HepG2 (cell line): ENCODE results near the gene GRAMD2A. TPM values are rescaled to one million over a fixed set of nuclear protein-coding genes. Genes with fewer than 3 reads are reported as not detected.

Source experiments
- CHD4 ChIP-seq: fragments of 200-600 bp; sonication (generic); IDR thresholded peaks from 2 replicates; pipeline ENCODE4 v1.7.0; 2017; ENCODE audit warnings: mild to moderate bottlenecking, low read length, borderline replicate concordance
- HNF4A ChIP-seq: sonication (generic); formaldehyde crosslinking; IDR thresholded peaks from 2 replicates; pipeline ENCODE4 v1.4.0; 2020; ENCODE audit warnings: missing genetic modification reagents
- MIXL1 ChIP-seq: IDR thresholded peaks from 2 replicates; pipeline ENCODE4 v1.6.1; 2016
- NR2F6 ChIP-seq, 2 experiments: IDR thresholded peaks; 2 replicates each; pipeline ENCODE4 v1.6.1; 2016; ENCODE audit warnings: antibody characterized with exemption in 1 of 2, mild to moderate bottlenecking in 1 of 2
- PAWR ChIP-seq: sonication (generic); formaldehyde crosslinking; IDR thresholded peaks from 2 replicates; pipeline ENCODE4 v1.4.0; 2020; ENCODE audit warnings: missing genetic modification reagents, mild to moderate bottlenecking, borderline replicate concordance
- PHF21A ChIP-seq: sonication (generic); formaldehyde crosslinking; IDR thresholded peaks from 2 replicates; pipeline ENCODE4 v1.5.0; 2020; ENCODE audit warnings: mild to moderate bottlenecking, missing genetic modification reagents
- SMAD1 ChIP-seq: sonication (generic); formaldehyde crosslinking; IDR thresholded peaks from 2 replicates; pipeline ENCODE4 v1.4.0; 2020; ENCODE audit warnings: missing genetic modification reagents, low read depth, mild to moderate bottlenecking, borderline replicate concordance
- STAG1 ChIP-seq: sonication (generic); formaldehyde crosslinking; IDR thresholded peaks from 2 replicates; pipeline ENCODE4 v1.4.0; 2020; ENCODE audit warnings: missing genetic modification reagents
- YEATS4 ChIP-seq: sonication (generic); formaldehyde crosslinking; IDR thresholded peaks from 2 replicates; pipeline ENCODE4 v1.4.0; 2020; ENCODE audit warnings: missing genetic modification reagents, borderline replicate concordance
- ZNF558 ChIP-seq: sonication (generic); formaldehyde crosslinking; IDR thresholded peaks from 2 replicates; pipeline ENCODE4 v1.9.0; 2022; ENCODE audit warnings: mild to moderate bottlenecking, missing genetic modification reagents, borderline replicate concordance
- ZNF720 ChIP-seq: sonication (generic); formaldehyde crosslinking; IDR thresholded peaks from 2 replicates; pipeline ENCODE4 v1.4.0; 2020; ENCODE audit warnings: missing genetic modification reagents
- ZNF770 ChIP-seq: sonication (generic); formaldehyde crosslinking; IDR thresholded peaks from 2 replicates; pipeline ENCODE4 v1.5.0; 2020; ENCODE audit warnings: mild to moderate bottlenecking, missing genetic modification reagents
- ZNF773 ChIP-seq: sonication (generic); formaldehyde crosslinking; IDR thresholded peaks from 2 replicates; pipeline ENCODE4 v1.4.0; 2020; ENCODE audit warnings: missing genetic modification reagents, borderline replicate concordance
- polyA plus RNA-seq, 8 experiments: library from polyadenylated mRNA; depleted of rRNA in 3 of 8; stranded (reverse) in 7 of 8; unstranded in 1 of 8; fragments of >200 nt; fragmentation: Illumina TruSeq in 4 of 8; extraction: Trizol in 4 of 8; gene quantifications; 2 replicates each; pipeline versions ENCODE4 v1.2.1 to v1.2.3, GENCODE V29; 2011 to 2016; ENCODE audit warnings: low read depth in 4 of 8, missing spikeins in 1 of 8, mixed read lengths in 1 of 8; ENCODE audit not compliant: insufficient read depth in 1 of 8
- total RNA-seq, 5 experiments: library from RNA; depleted of rRNA; stranded (reverse); fragments of >200 nt; fragmentation: Illumina TruSeq; extraction: Trizol; gene quantifications; 2 replicates each; pipeline ENCODE4 v1.2.3, GENCODE V29; 2016; ENCODE audit warnings: low read depth in 1 of 5
- TF ChIP-seq, protein P1 (sequence below): sonication (generic); formaldehyde crosslinking; IDR thresholded peaks from 2 replicates; pipeline ENCODE4 v1.5.0; 2020; ENCODE audit warnings: mild to moderate bottlenecking, missing genetic modification reagents, moderate library complexity
- TF ChIP-seq, protein P2 (sequence below): IDR thresholded peaks from 2 replicates; pipeline ENCODE4 v1.6.1; 2016; ENCODE audit warnings: control low read depth
- TF ChIP-seq, protein P3 (sequence below): sonication (generic); formaldehyde crosslinking; IDR thresholded peaks from 2 replicates; pipeline ENCODE4 v1.5.1; 2020; ENCODE audit warnings: mild to moderate bottlenecking, missing genetic modification reagents, moderate library complexity

Gene GRAMD2A
- total and polyA plus RNA-seq, 2 of the 13 experiments (the other 11 are each of a cell fraction or from before 2014, with no cell fraction given), result 0.04 TPM; not detected in 1

GRCh38 chr15:72179950-72180581 is 17.5 kb downstream of the GRAMD2A start (continued):
- TF ChIP-seq, protein P1, sequence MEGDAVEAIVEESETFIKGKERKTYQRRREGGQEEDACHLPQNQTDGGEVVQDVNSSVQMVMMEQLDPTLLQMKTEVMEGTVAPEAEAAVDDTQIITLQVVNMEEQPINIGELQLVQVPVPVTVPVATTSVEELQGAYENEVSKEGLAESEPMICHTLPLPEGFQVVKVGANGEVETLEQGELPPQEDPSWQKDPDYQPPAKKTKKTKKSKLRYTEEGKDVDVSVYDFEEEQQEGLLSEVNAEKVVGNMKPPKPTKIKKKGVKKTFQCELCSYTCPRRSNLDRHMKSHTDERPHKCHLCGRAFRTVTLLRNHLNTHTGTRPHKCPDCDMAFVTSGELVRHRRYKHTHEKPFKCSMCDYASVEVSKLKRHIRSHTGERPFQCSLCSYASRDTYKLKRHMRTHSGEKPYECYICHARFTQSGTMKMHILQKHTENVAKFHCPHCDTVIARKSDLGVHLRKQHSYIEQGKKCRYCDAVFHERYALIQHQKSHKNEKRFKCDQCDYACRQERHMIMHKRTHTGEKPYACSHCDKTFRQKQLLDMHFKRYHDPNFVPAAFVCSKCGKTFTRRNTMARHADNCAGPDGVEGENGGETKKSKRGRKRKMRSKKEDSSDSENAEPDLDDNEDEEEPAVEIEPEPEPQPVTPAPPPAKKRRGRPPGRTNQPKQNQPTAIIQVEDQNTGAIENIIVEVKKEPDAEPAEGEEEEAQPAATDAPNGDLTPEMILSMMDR (CRISPR knock-in tag), result peak; percentile 54
- peak; percentile 3; the same call in 1 of the 2 replicates for TF ChIP-seq STAG1 (CRISPR knock-in tag)
- 0 out of 2 replicates have a peak, but pooled peaks have one; percentile 24 for TF ChIP-seq SMAD1 (CRISPR knock-in tag)
- TF ChIP-seq NR2F6 (IDR thresholded peaks at IDR 0.05), result 0 out of 2 replicates have a peak, but pooled peaks have one; percentile 13
- TF ChIP-seq NR2F6 (CRISPR knock-in tag; IDR thresholded peaks at IDR 0.05), result peak; percentile 41; the same call in 1 of the 2 replicates
- TF ChIP-seq ZNF773 (CRISPR knock-in tag), result no peak
- TF ChIP-seq PAWR (CRISPR knock-in tag), result no peak
- TF ChIP-seq PHF21A (CRISPR knock-in tag), result 0 out of 2 replicates have a peak, but pooled peaks have one; percentile 23
- TF ChIP-seq YEATS4 (CRISPR knock-in tag), result peak; percentile 45; the same call in 1 of the 2 replicates
- TF ChIP-seq ZNF720 (CRISPR knock-in tag), result no peak
- TF ChIP-seq, protein P2, sequence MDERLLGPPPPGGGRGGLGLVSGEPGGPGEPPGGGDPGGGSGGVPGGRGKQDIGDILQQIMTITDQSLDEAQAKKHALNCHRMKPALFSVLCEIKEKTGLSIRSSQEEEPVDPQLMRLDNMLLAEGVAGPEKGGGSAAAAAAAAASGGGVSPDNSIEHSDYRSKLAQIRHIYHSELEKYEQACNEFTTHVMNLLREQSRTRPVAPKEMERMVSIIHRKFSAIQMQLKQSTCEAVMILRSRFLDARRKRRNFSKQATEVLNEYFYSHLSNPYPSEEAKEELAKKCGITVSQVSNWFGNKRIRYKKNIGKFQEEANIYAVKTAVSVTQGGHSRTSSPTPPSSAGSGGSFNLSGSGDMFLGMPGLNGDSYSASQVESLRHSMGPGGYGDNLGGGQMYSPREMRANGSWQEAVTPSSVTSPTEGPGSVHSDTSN (CRISPR knock-in tag), result no peak
- peak; percentile 27; the same call in 1 of the 2 replicates for TF ChIP-seq HNF4A
- TF ChIP-seq ZNF558 (CRISPR knock-in tag), result 0 out of 2 replicates have a peak, but pooled peaks have one; percentile 36
- TF ChIP-seq, protein P3, sequence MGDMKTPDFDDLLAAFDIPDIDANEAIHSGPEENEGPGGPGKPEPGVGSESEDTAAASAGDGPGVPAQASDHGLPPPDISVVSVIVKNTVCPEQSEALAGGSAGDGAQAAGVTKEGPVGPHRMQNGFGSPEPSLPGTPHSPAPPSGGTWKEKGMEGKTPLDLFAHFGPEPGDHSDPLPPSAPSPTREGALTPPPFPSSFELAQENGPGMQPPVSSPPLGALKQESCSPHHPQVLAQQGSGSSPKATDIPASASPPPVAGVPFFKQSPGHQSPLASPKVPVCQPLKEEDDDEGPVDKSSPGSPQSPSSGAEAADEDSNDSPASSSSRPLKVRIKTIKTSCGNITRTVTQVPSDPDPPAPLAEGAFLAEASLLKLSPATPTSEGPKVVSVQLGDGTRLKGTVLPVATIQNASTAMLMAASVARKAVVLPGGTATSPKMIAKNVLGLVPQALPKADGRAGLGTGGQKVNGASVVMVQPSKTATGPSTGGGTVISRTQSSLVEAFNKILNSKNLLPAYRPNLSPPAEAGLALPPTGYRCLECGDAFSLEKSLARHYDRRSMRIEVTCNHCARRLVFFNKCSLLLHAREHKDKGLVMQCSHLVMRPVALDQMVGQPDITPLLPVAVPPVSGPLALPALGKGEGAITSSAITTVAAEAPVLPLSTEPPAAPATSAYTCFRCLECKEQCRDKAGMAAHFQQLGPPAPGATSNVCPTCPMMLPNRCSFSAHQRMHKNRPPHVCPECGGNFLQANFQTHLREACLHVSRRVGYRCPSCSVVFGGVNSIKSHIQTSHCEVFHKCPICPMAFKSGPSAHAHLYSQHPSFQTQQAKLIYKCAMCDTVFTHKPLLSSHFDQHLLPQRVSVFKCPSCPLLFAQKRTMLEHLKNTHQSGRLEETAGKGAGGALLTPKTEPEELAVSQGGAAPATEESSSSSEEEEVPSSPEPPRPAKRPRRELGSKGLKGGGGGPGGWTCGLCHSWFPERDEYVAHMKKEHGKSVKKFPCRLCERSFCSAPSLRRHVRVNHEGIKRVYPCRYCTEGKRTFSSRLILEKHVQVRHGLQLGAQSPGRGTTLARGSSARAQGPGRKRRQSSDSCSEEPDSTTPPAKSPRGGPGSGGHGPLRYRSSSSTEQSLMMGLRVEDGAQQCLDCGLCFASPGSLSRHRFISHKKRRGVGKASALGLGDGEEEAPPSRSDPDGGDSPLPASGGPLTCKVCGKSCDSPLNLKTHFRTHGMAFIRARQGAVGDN (CRISPR knock-in tag), result peak; percentile 46
- TF ChIP-seq MIXL1 (CRISPR knock-in tag), result no peak
- 0 out of 2 replicates have a peak, but pooled peaks have one; percentile 52 for TF ChIP-seq CHD4
- TF ChIP-seq ZNF770 (CRISPR knock-in tag), result peak; percentile 92
